Endothelial cell of umbilical vein (primary cell): Measurements from ENCODE around the gene SPRR2G. TPM values are rescaled to one million over a fixed set of nuclear protein-coding genes. Genes with fewer than 3 reads are reported as not detected.

Experiments used
- BruUV-seq: library from RNA; stranded (reverse); fragments of 400-500 nt; replicated peaks from 2 replicates; lab custom pipeline; 2021; lab: Mats Ljungman, UMichigan
- CTCF ChIA-PET: fragments of 300-600, 350-600 bp; sonication (Branson Sonifier 250); formaldehyde crosslinking; loops from one replicate; lab custom pipeline; 2021; ENCODE audit warnings: antibody characterized with exemption, inconsistent platforms; lab: Charles Lee
- POLR2A ChIA-PET: fragments of 300-600, 350-600 bp; sonication (Branson Sonifier 250); formaldehyde crosslinking; loops from one replicate; lab custom pipeline; 2021; ENCODE audit warnings: antibody characterized with exemption, inconsistent platforms; lab: Charles Lee
- DNase-seq: peaks from one replicate; pipeline ENCODE4 v3.0.0-alpha.2; 2011; ENCODE audit warnings: low read depth, low spot score
- FAIRE-seq: peaks from 2 replicates; lab custom pipeline; 2011; peaks lifted over from hg19 to GRCh38; lab: Jason Lieb, UNC
- H2AFZ ChIP-seq: 2 replicates; pipeline ENCODE4 v1.6.0; 2012; ENCODE audit warnings: low read depth, low read length, control low read depth, inconsistent platforms
- H3K27ac ChIP-seq: 2 replicates; pipeline ENCODE4 v1.5.1; 2011; ENCODE audit warnings: low read depth, mild to moderate bottlenecking, control low read depth, low read length, moderate library complexity; ENCODE audit not compliant: insufficient read depth
- H3K27me3 ChIP-seq, 2 experiments: 2 replicates each; pipeline versions ENCODE4 v1.6.0 to v1.6.1; 2011; ENCODE audit warnings: low read length in 2 of 2, mixed read lengths in 1 of 2; ENCODE audit not compliant: control insufficient read depth in 2 of 2, insufficient read depth in 2 of 2
- H3K36me3 ChIP-seq, 2 experiments: 2 replicates in 1 of 2; 3 replicates in 1 of 2; pipeline ENCODE4 v1.5.1; 2011; ENCODE audit warnings: low read length in 2 of 2, mild to moderate bottlenecking in 1 of 2, moderate library complexity in 1 of 2; ENCODE audit not compliant: control insufficient read depth in 2 of 2, insufficient read depth in 2 of 2; ENCODE audit errors: extremely low read depth in 1 of 2
- H3K4me1 ChIP-seq: 3 replicates; pipeline ENCODE4 v1.5.1; 2011; ENCODE audit warnings: mild to moderate bottlenecking, low read length; ENCODE audit not compliant: control insufficient read depth, insufficient read depth; ENCODE audit errors: extremely low read depth
- H3K4me2 ChIP-seq: 2 replicates; pipeline ENCODE4 v1.6.1; 2011; ENCODE audit warnings: low read length, control low read depth, mixed read lengths; ENCODE audit not compliant: insufficient read depth
- H3K4me3 ChIP-seq, 3 experiments: fragments of 200-600 bp in 1 of 3; sonication (generic), shearing (Covaris generic) in 1 of 3; replicated peaks in 1 of 3; 2 replicates each; pipeline ENCODE4 v1.5.1; 2011 to 2016; ENCODE audit warnings: control low read depth in 3 of 3, low read length in 3 of 3, mild to moderate bottlenecking in 2 of 3, inconsistent platforms in 1 of 3, low read depth in 1 of 3, moderate library complexity in 1 of 3; ENCODE audit not compliant: insufficient read depth in 1 of 3
- H3K79me2 ChIP-seq: 2 replicates; pipeline ENCODE4 v1.6.0; 2012; ENCODE audit warnings: low read length, inconsistent platforms; ENCODE audit not compliant: control insufficient read depth, insufficient read depth
- H3K9ac ChIP-seq: replicated peaks from 2 replicates; pipeline ENCODE3; 2011; ENCODE audit warnings: low read length, control low read depth; ENCODE audit not compliant: insufficient read depth; ENCODE audit errors: extremely low read depth
- H3K9me1 ChIP-seq: replicated peaks from 3 replicates; pipeline ENCODE4 v1.6.0; 2011; ENCODE audit warnings: mild to moderate bottlenecking, low read length; ENCODE audit not compliant: control insufficient read depth, insufficient read depth; ENCODE audit errors: extremely low read depth
- H3K9me3 ChIP-seq: replicated peaks from 2 replicates; pipeline ENCODE4 v1.5.1; 2012; ENCODE audit warnings: low read length, inconsistent platforms; ENCODE audit not compliant: control insufficient read depth, insufficient read depth
- H4K20me1 ChIP-seq: replicated peaks from 2 replicates; pipeline ENCODE3; 2011; ENCODE audit warnings: mild to moderate bottlenecking, low read length; ENCODE audit not compliant: control insufficient read depth, insufficient read depth; ENCODE audit errors: extremely low read depth
- CTCF ChIP-seq, 2 donors: IDR thresholded peaks; 1 replicate in 1 of 2; 2 replicates in 1 of 2; pipeline ENCODE4 v1.5.1; 2011; ENCODE audit warnings: low read length in 2 of 2, mild to moderate bottlenecking in 2 of 2, moderate library complexity in 2 of 2, control low read depth in 1 of 2, inconsistent platforms in 1 of 2, low read depth in 1 of 2; ENCODE audit not compliant: insufficient read depth in 1 of 2; ENCODE audit errors: extremely low read depth in 1 of 2
- EZH2 ChIP-seq: IDR thresholded peaks from 2 replicates; pipeline ENCODE4 v1.6.1; 2012; ENCODE audit warnings: borderline replicate concordance, low read depth, mild to moderate bottlenecking, moderate library complexity, low read length, inconsistent platforms; ENCODE audit not compliant: severe bottlenecking
- FOS ChIP-seq: IDR thresholded peaks from 2 replicates; pipeline ENCODE4 v1.6.1; 2011; ENCODE audit warnings: mild to moderate bottlenecking, low read length, moderate library complexity, borderline replicate concordance; ENCODE audit not compliant: insufficient read depth
- GATA2 ChIP-seq: IDR thresholded peaks from 2 replicates; pipeline ENCODE4 v1.7.0; 2011; ENCODE audit warnings: low read depth, mild to moderate bottlenecking, moderate library complexity, mixed read lengths, low read length; ENCODE audit not compliant: insufficient read length, insufficient read depth
- JUN ChIP-seq: IDR thresholded peaks from 2 replicates; pipeline ENCODE4 v1.6.1; 2011; ENCODE audit warnings: borderline replicate concordance, low read depth; ENCODE audit not compliant: insufficient read length, insufficient read depth
- MAX ChIP-seq: IDR thresholded peaks from 2 replicates; pipeline ENCODE4 v1.6.1; 2011; ENCODE audit not compliant: insufficient read depth, insufficient read length
- MYC ChIP-seq: IDR thresholded peaks from one replicate; pipeline ENCODE4 v1.6.1; 2011; ENCODE audit warnings: mild to moderate bottlenecking, low read depth, low read length
- POLR2A ChIP-seq: IDR thresholded peaks from 2 replicates; pipeline ENCODE4 v1.6.1; 2012; ENCODE audit warnings: low read depth, mild to moderate bottlenecking, control low read depth, low read length
- POLR2AphosphoS5 ChIP-seq: IDR thresholded peaks from 2 replicates; pipeline ENCODE4 v1.6.1; 2012; ENCODE audit warnings: low read depth, mild to moderate bottlenecking, control low read depth, low read length, moderate library complexity; ENCODE audit not compliant: insufficient read depth
- dilution Hi-C: fragments of 300-500 bp; cut with MboI; formaldehyde crosslinking; loops from one replicate; pipeline ENCODE4 v1.15.0; 2019; ENCODE audit warnings: low sequenced_read_pairs; ENCODE audit not compliant: extremely low pct_ligation_motif_present
- intact Hi-C: fragments of 100-400 bp; cut with micrococcal nuclease; formaldehyde crosslinking; loops from one replicate; pipeline ENCODE4 v1.10.0; 2022
- polyA plus RNA-seq, 4 experiments: library from polyadenylated mRNA; depleted of rRNA in 3 of 4; stranded (reverse) in 3 of 4; unstranded in 1 of 4; fragments of >200 nt; gene quantifications; 2 replicates each; pipeline versions ENCODE4 v1.2.1 to v1.2.3, GENCODE V29; 2011 to 2012; ENCODE audit warnings: missing spikeins in 1 of 4
- total RNA-seq: library from RNA; stranded (reverse); gene quantifications from 2 replicates; pipeline ENCODE4 v1.2.3, GENCODE V29; 2021

SPRR2G gene
- total and polyA plus RNA-seq, 2 donors (not counting 3 experiments of a cell fraction or from before 2014, with no cell fraction given), result not detected

GRCh38 chr1:153174624-153175023 is 23.9 kb upstream of the SPRR2G start:
- BruUV-seq, result no TSS peak
- Histone ChIP-seq H4K20me1 (no peaks in the 10 kb centered on the region), H3K4me3 (no peak overlapping the region), H3K27ac (no peak overlapping the region), H3K9me3 (no peaks in the 10 kb centered on the region), H3K79me2 (no peaks in the 10 kb centered on the region), H3K9ac (no peak overlapping the region), H2AFZ (no peak overlapping the region), H3K9me1 (no peaks in the 10 kb centered on the region), H3K4me2 (no peak overlapping the region), H3K4me1 (no peaks in the 10 kb centered on the region), H3K36me3 (no peaks in the 10 kb centered on the region), H3K27me3 (no peaks in the 10 kb centered on the region)
- ChIA-PET POLR2A (no interaction called here), CTCF (no interaction called here)
- dilution Hi-C loops (no loop called here), intact Hi-C loops (no loop called here)
- FAIRE-seq (no peak), DNase-seq (no peak)
- TF ChIP-seq GATA2 (no peak), POLR2A (no peak), EZH2 (no peak), MAX (no peak), POLR2AphosphoS5 (no peak), FOS (no peak), MYC (no peak), CTCF (IDR thresholded peaks at IDR 0.05; ENCODE audit: extremely low read depth in 1 of 2, insufficient read depth in 1 of 2, low read depth in 1 of 2, low read length in 2 of 2) (no peak), JUN (no peak)
